ENCODE measurements around the gene NCS1. TPM values are rescaled to one million over a fixed set of nuclear protein-coding genes. Genes with fewer than 3 reads are reported as not detected.

The NCS1 gene
- total RNA-seq, 1 donor from 2014 or later = 44.8 TPM

DNA sequence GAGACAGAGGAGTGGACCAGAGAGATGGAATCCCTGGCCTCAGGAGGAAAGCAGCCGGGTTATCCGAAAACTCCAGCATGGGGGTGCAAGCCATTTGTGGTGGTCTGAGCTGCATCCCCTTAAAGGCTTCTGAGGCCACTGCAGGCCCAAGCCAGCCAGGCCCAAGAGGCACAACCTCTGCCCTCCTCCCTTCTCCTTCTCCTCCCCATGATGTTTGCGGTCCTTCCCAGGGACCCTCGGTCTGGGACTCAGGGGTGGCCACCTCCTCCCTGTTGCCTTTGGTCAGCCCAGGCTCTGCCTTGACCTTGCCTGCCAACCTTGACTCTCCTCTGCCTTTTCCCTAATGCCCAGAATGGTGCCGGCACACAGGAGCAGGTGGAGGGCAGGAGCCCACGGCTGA lies 4.6 kb downstream of the NCS1 start:
- H3K27me3 Mint-ChIP-seq (ENCODE audit: low read depth) = no peaks in the 10 kb centered on the region
- no peaks in the 10 kb centered on the region for H3K36me3 Mint-ChIP-seq
- no peak for DNase-seq (ENCODE audit: low spot score in 2 of 2, unreplicated experiment in 2 of 2)
- TF ChIP-seq CTCF (IDR thresholded peaks at IDR 0.05; ENCODE audit: unreplicated experiment) = no peak
- no peak overlapping the region for H3K27ac Mint-ChIP-seq
- H3K4me1 Mint-ChIP-seq = peaks cover 22% of the 10 kb centered on the region
- H3K9me3 Mint-ChIP-seq = no peaks in the 10 kb centered on the region
- H3K4me3 Mint-ChIP-seq = no peak overlapping the region

DNA sequence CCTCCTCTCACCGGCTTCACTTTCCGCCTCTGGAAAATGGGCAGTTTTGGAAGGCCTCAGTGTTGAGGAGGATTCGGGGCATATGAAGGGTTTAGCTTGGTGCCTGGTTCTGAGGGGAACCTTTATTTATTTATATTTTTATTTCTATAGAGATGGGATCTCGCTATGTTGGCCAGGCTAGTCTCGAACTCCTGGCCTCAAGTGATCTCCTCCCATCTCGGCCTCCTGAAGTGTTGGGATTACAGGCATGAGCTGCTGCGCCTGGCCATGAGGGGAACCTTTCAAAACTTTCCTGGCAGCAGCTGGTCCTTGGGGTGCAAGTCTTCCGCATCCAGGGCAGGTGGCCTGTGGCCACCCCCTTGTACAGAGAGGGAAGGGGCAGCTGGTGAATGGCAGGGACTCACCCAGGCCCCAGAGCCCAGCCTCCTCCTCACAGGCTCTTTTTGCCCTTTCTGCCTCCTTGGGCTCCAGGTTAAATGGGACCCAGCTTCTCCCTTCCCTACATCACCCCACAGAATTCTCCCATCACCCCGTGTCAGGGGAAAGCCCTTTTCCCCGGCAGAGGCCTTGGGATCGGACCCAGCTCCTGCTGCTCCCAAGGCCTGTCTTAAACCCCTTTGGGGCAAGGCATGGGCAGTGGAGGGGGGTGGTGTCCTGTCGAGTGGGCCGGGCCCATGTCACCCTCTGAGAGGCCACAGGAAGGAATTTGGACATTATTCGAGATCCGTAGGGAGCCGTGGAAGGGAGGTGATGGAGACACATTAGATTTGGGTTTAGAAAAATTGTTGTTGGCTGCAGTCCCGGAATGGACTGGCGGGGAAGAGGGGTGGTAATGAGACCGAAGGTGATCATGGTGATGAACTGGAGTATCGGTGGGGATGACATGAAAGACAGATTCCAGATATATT lies 5.9 kb downstream of the NCS1 start:
- Mint-ChIP-seq H3K4me1 (peaks cover 25% of the 10 kb centered on the region), H3K4me3 (no peak overlapping the region)
- no peak for TF ChIP-seq CTCF (IDR thresholded peaks at IDR 0.05; ENCODE audit: unreplicated experiment)

DNA sequence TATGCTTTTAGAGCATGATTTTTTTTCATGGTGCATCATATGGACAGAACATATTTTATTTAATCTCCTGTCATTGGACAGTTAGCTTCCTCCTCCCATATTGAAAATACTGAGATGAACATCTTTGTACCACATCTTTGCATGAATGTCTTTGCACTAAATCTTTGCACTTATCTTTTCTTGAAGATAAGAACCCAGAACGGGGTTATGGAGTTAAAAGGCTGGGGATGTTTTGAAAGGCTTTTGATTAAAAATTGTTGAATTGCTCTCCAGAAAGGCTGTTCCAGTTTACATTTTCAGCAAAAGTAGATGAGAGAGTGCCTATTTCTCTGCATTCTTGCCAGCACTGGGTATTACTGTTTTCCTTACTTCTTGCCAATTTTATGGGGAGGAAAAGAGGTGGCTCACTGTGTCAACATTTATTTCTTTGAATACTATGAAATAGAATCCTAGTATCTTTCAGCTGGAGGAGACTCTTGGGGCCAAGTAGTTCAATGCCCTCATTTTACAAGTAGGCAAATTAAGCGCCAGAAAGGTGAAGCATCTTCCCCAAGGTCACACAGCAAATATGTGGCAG lies 7.2 kb downstream of the NCS1 start:
- Mint-ChIP-seq H3K27me3 (ENCODE audit: low read depth) (no peaks in the 10 kb centered on the region), H3K4me1 (peaks cover 25% of the 10 kb centered on the region)

More for the DNA sequence above, 5.9 kb downstream of the NCS1 start:
- no peaks in the 10 kb centered on the region for H3K36me3 Mint-ChIP-seq
- peak overlapping the region; percentile 37 for H3K27ac Mint-ChIP-seq
- DNase-seq (ENCODE audit: low spot score in 2 of 2, unreplicated experiment in 2 of 2) = no peak
- H3K27me3 Mint-ChIP-seq (ENCODE audit: low read depth) = no peaks in the 10 kb centered on the region
- no peaks in the 10 kb centered on the region for H3K9me3 Mint-ChIP-seq

GRCh38 chr9:130180516-130180915 lies 8.3 kb downstream of the NCS1 start:
- peaks cover 28% of the 10 kb centered on the region for H3K4me1 Mint-ChIP-seq
- no peak for TF ChIP-seq CTCF (IDR thresholded peaks at IDR 0.05; ENCODE audit: unreplicated experiment)
- no peaks in the 10 kb centered on the region for H3K36me3 Mint-ChIP-seq
- H3K27ac Mint-ChIP-seq = no peak overlapping the region
- H3K27me3 Mint-ChIP-seq (ENCODE audit: low read depth) = no peaks in the 10 kb centered on the region
- no peaks in the 10 kb centered on the region for H3K9me3 Mint-ChIP-seq
- no peak overlapping the region for H3K4me3 Mint-ChIP-seq
- no peak for DNase-seq (ENCODE audit: low spot score in 2 of 2, unreplicated experiment in 2 of 2)

More for the DNA sequence above, 7.2 kb downstream of the NCS1 start:
- TF ChIP-seq CTCF (IDR thresholded peaks at IDR 0.05; ENCODE audit: unreplicated experiment) = no peak
- Mint-ChIP-seq H3K9me3 (no peaks in the 10 kb centered on the region), H3K4me3 (no peak overlapping the region), H3K27ac (peak overlapping the region; percentile 27), H3K36me3 (no peaks in the 10 kb centered on the region)
- no peak for DNase-seq (ENCODE audit: low spot score in 2 of 2, unreplicated experiment in 2 of 2)

DNA sequence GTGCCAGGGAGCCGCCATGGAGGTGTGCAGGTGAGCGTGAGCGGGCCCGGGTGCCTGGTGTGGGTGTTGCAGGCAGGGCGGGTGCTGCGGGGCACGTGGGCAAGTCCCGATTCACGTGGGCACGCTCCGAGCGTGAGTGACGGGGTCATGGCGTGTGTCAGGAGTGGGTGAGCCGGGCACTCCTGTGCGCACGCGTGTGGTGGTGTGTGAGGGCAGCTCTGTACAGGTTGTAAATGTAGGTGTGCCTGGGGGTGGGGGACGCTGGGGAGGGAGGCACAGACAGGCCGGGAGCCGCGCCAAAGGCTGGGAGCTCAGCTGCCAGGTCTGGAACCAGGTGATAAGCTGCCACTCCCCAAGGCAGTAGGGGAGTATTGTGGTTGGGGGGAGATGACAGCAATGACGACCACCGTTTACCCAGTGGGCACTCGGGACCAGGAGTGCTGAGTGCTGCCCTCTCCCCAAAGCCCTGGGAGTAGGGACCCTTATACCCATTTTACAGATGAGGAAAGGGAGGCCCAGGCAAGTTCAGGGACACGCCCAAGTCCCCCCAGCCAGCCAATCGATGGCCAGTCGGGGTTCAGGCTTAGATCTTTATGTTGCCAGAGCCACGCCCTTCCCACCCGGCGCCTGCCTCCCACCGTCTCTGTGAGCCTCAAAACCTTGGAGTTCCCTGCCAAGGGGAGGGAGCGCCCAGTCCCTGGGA lies 9.6 kb downstream of the NCS1 start:
- Mint-ChIP-seq H3K27ac (no peak overlapping the region), H3K27me3 (ENCODE audit: low read depth) (no peaks in the 10 kb centered on the region), H3K4me1 (peaks cover 41% of the 10 kb centered on the region), H3K36me3 (no peaks in the 10 kb centered on the region), H3K4me3 (no peak overlapping the region), H3K9me3 (no peaks in the 10 kb centered on the region)
- TF ChIP-seq CTCF (IDR thresholded peaks at IDR 0.05; ENCODE audit: unreplicated experiment) = no peak
- DNase-seq (ENCODE audit: low spot score in 2 of 2, unreplicated experiment in 2 of 2) = no peak

Measured in mesothelial cell of epicardium (in vitro differentiated cells).